Loucy (cell line): ENCODE measurements around the gene KRT38.

Source experiments
- H2AFZ ChIP-seq: fragments of 200-600 bp; sonication (generic); 2 replicates; pipeline ENCODE4 v1.6.0; 2016; ENCODE audit warnings: antibody characterized with exemption, mild to moderate bottlenecking, low read length, moderate library complexity
- H3F3A ChIP-seq: fragments of 200-600 bp; 2 replicates; pipeline ENCODE4 v1.6.0; 2016; ENCODE audit warnings: antibody characterized with exemption, low read depth, mild to moderate bottlenecking
- H3K27me3 ChIP-seq: fragments of 200-600 bp; sonication (generic); 2 replicates; pipeline ENCODE4 v1.6.1; 2014; ENCODE audit warnings: low read length, mild to moderate bottlenecking; ENCODE audit not compliant: insufficient read depth, poor library complexity, severe bottlenecking
- H3K36me3 ChIP-seq: fragments of 200-600 bp; sonication (generic); 2 replicates; pipeline ENCODE4 v1.6.1; 2016; ENCODE audit warnings: low read length; ENCODE audit not compliant: insufficient read depth
- H3K4me1 ChIP-seq: fragments of 200-600 bp; sonication (generic); 2 replicates; pipeline ENCODE4 v1.5.1; 2014; ENCODE audit warnings: low read length, mild to moderate bottlenecking; ENCODE audit not compliant: insufficient read depth, poor library complexity, severe bottlenecking
- H3K4me2 ChIP-seq: fragments of 200-600 bp; sonication (generic); 2 replicates; pipeline ENCODE4 v1.6.0; 2014; ENCODE audit warnings: antibody characterized with exemption, low read length, low read depth, mild to moderate bottlenecking; ENCODE audit not compliant: poor library complexity, severe bottlenecking
- H3K4me3 ChIP-seq: fragments of 200-600 bp; sonication (generic); 2 replicates; pipeline ENCODE4 v1.5.1; 2014; ENCODE audit warnings: low read length, mild to moderate bottlenecking, mixed read lengths; ENCODE audit not compliant: poor library complexity, severe bottlenecking
- H3K79me2 ChIP-seq: fragments of 200-600 bp; sonication (generic); 2 replicates; pipeline ENCODE4 v1.6.1; 2014; ENCODE audit warnings: low read length; ENCODE audit not compliant: insufficient read depth
- H3K9ac ChIP-seq: fragments of 200-600 bp; sonication (generic); 2 replicates; pipeline ENCODE4 v1.6.0; 2014; ENCODE audit warnings: mild to moderate bottlenecking, low read depth, low read length, moderate library complexity; ENCODE audit not compliant: poor library complexity, severe bottlenecking
- H3K9me2 ChIP-seq: fragments of 200-600 bp; sonication (generic); replicated peaks from 2 replicates; pipeline ENCODE4 v1.6.1; 2016; ENCODE audit warnings: low read depth, low read length, mixed read lengths
- H3K9me3 ChIP-seq: fragments of 200-600 bp; sonication (generic); 2 replicates; pipeline ENCODE4 v1.6.1; 2014; ENCODE audit warnings: mild to moderate bottlenecking, antibody characterized with exemption, low read length, low read depth; ENCODE audit not compliant: insufficient read depth
- H4K20me1 ChIP-seq: fragments of 200-600 bp; sonication (generic); 2 replicates; pipeline ENCODE4 v1.6.0; 2014; ENCODE audit warnings: antibody characterized with exemption, low read length, mild to moderate bottlenecking; ENCODE audit not compliant: insufficient read depth, poor library complexity, severe bottlenecking
- EZH2phosphoT487 ChIP-seq: fragments of 200-600 bp; IDR thresholded peaks from 2 replicates; pipeline ENCODE4 v1.6.1; 2018; ENCODE audit warnings: antibody characterized with exemption, mild to moderate bottlenecking, moderate library complexity, borderline replicate concordance
- TF ChIP-seq, protein P1 (sequence below): fragments of 200-600 bp; sonication (generic); conservative IDR thresholded peaks from 2 replicates; pipeline ENCODE4 v1.5.1; 2014; ENCODE audit warnings: mild to moderate bottlenecking, antibody characterized with exemption, low read length

Gene KRT38

GRCh38 chr17:41415411-41415810 is 25.4 kb downstream of the KRT38 start:
- Histone ChIP-seq H3K4me2 (no peak overlapping the region), H3K36me3 (no peaks in the 10 kb centered on the region), H3K9me3 (no peaks in the 10 kb centered on the region), H3F3A (no peaks in the 10 kb centered on the region), H3K79me2 (no peaks in the 10 kb centered on the region), H3K9me2 (no peaks in the 10 kb centered on the region), H3K4me1 (no peaks in the 10 kb centered on the region), H3K4me3 (no peak overlapping the region), H3K27me3 (peaks cover 9% of the 10 kb centered on the region), H4K20me1 (no peaks in the 10 kb centered on the region), H3K9ac (no peak overlapping the region), H2AFZ (no peak overlapping the region)
- no peak for TF ChIP-seq EZH2phosphoT487
- TF ChIP-seq, protein P1, sequence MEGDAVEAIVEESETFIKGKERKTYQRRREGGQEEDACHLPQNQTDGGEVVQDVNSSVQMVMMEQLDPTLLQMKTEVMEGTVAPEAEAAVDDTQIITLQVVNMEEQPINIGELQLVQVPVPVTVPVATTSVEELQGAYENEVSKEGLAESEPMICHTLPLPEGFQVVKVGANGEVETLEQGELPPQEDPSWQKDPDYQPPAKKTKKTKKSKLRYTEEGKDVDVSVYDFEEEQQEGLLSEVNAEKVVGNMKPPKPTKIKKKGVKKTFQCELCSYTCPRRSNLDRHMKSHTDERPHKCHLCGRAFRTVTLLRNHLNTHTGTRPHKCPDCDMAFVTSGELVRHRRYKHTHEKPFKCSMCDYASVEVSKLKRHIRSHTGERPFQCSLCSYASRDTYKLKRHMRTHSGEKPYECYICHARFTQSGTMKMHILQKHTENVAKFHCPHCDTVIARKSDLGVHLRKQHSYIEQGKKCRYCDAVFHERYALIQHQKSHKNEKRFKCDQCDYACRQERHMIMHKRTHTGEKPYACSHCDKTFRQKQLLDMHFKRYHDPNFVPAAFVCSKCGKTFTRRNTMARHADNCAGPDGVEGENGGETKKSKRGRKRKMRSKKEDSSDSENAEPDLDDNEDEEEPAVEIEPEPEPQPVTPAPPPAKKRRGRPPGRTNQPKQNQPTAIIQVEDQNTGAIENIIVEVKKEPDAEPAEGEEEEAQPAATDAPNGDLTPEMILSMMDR: no peak

DNA sequence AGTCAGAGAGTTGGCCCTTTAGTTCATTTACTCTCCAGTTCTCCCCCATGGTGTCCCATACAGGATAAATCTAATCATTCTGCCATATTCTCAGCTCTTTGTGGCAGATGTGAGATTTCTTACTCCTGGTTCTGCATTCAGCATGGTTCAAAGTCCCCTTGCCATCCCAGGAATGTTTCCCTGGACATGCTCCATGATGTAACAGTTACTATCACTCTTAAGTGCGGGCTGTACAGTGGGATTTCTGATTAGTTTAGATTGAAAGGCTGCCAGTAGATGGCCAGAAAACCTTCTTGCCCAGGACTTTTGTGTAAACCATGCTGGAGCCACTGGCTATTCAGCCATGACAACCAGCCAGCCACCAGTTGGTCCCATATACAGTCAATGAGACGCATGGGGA is 26.8 kb downstream of the KRT38 start:
- no peaks in the 10 kb centered on the region for H3K9me2 ChIP-seq
- no peak overlapping the region for H3K4me3 ChIP-seq
- no peaks in the 10 kb centered on the region for H3K36me3 ChIP-seq
- no peaks in the 10 kb centered on the region for H3K9me3 ChIP-seq
- no peak overlapping the region for H2AFZ ChIP-seq
- no peaks in the 10 kb centered on the region for H3K79me2 ChIP-seq
- no peak overlapping the region for H3K9ac ChIP-seq
- no peaks in the 10 kb centered on the region for H3K4me1 ChIP-seq
- no peaks in the 10 kb centered on the region for H3K27me3 ChIP-seq
- H4K20me1 ChIP-seq: no peaks in the 10 kb centered on the region
- H3F3A ChIP-seq: no peaks in the 10 kb centered on the region
- no peak overlapping the region for H3K4me2 ChIP-seq
- TF ChIP-seq, protein P1: no peak

GRCh38 chr17:41413353-41413957 is 27.3 kb downstream of the KRT38 start:
- no peaks in the 10 kb centered on the region for H3K4me1 ChIP-seq
- H3K4me2 ChIP-seq: no peak overlapping the region

More at GRCh38 chr17:41413353-41413957, 27.3 kb downstream of the KRT38 start:
- Histone ChIP-seq H3K27me3 (no peaks in the 10 kb centered on the region), H3K4me3 (no peak overlapping the region), H3K9me3 (no peaks in the 10 kb centered on the region), H3K9me2 (no peaks in the 10 kb centered on the region), H3K36me3 (no peaks in the 10 kb centered on the region), H3K9ac (no peak overlapping the region), H2AFZ (no peak overlapping the region), H3F3A (no peaks in the 10 kb centered on the region), H4K20me1 (no peaks in the 10 kb centered on the region), H3K79me2 (no peaks in the 10 kb centered on the region)
- TF ChIP-seq EZH2phosphoT487: no peak
- TF ChIP-seq, protein P1: no peak
